Muscle of arm (tissue), 12 donors: ENCODE results near the gene SYT5. TPM values are rescaled to one million over a fixed set of nuclear protein-coding genes. Genes with fewer than 3 reads are reported as not detected.
"Not testable (repeated sequence)": the region's sequence is repeated elsewhere in the genome, so short reads cannot be mapped to it uniquely, and the experiment has no call there.

Source experiments
- DNase-seq: peaks from one replicate; pipeline ENCODE4 v3.0.0-alpha.2; 2013
- polyA plus RNA-seq, 12 donors: library from polyadenylated mRNA; unstranded; fragments of 120-200 nt; gene quantifications; one replicate each; pipeline ENCODE4 v1.2.1, GENCODE V29; 2013; ENCODE audit not compliant: insufficient read length in 12 of 12

SYT5 gene
- polyA plus RNA-seq, 12 donors = 0.08 to 4.0 (median 0.29) TPM; not detected in 7

DNA sequence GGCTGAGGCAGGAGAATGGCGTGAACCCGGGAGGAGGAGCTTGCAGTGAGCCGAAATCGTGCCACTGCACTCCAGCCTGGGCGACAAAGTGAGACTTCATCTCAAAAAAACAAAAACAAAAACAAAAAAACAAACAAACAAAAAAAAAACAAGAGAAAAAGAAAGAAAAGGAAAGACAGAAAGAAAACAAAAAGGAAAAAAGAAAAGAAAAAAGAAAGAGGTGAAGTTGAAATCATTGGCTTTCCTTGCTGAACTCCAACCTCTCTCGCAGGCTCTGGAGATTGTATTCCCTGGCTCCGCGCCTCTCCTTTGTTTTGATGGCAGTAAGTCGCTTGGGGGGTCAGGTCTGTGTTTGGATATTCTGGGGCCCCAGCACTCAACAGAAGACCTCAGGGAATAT is 7.8 kb downstream of the SYT5 start:
- DNase-seq = not testable (repeated sequence)

DNA sequence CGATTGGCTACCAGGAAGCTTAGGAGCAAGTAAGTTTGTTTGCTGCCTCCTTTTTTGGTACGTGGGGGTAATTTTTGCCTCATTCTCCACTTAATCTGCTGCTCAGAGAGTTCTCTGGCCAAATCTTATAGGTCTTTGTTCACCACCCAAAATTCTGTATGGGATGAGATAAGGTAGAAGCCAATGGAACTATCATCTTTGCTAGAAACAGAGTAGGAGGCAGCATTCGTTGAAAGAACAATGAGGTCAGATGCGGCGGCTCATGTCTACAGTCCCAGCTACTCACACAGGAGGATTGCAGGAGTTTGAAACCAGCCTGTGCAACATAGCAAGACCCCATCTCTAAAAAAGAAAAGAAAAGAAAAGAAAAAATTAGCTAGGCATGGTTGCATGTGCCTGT is 8.6 kb downstream of the SYT5 start:
- no peak for DNase-seq

DNA sequence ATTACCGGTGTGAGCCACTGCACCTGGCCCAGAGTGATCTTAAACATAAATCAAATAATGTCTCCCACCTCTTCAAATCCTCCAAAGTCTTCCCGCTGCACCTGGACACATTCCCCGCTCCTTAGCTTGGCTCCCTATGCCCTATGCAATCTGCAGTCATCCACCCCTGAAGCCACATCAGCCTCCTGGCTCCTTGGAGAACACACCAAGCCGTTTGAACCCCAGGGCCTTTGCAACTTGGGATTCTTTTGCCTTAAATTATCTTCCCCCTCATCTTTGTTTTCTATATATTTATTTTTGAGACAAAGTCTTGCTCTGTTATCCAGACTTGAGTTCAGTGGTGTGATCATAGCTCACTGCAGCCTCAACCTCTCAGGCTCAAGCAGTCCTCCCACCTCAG is 11.0 kb downstream of the SYT5 start:
- DNase-seq = no peak

DNA sequence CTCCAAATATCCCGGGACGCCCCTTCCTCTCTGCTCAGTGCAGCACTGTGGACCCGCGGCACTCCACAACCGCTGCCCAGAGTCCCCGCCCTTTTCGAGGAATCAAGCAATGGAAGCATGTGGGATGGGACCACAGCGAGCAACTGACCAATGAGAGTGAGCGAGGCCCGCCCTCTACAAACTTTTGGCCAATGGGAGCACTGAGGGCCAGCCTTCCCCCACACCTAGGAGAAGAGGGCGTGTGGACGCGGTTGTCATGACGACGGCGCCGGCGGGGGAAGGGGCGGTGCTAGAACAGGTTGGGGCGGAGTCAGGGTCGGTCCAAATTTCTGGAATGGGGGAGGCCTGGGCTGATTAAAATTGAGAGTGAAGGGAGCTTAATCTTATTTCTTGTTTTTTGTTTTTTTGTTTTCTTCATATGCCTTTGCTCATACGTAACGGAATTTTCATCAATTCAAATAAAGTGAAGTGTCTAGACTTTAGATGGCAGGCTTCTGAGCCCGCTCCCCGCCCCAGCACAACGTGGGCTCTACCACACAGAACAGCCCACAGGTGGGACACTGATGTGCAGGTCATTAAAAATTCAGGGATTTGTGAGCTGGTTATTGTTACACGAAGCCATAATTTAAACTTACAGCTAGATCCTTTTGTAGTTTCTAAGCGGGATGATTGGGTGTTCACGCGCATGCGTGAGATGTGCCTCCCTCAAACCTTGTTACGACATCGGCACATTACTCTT is 13.4 kb downstream of the SYT5 start, which contains the start of gene DNAAF3:
Gene DNAAF3, minus strand, starts transcription at position 84 of the 739 bp plus-strand sequence. CDS start 200 bp downstream, outside the sequence.
- DNase-seq = peak; percentile 81

DNA sequence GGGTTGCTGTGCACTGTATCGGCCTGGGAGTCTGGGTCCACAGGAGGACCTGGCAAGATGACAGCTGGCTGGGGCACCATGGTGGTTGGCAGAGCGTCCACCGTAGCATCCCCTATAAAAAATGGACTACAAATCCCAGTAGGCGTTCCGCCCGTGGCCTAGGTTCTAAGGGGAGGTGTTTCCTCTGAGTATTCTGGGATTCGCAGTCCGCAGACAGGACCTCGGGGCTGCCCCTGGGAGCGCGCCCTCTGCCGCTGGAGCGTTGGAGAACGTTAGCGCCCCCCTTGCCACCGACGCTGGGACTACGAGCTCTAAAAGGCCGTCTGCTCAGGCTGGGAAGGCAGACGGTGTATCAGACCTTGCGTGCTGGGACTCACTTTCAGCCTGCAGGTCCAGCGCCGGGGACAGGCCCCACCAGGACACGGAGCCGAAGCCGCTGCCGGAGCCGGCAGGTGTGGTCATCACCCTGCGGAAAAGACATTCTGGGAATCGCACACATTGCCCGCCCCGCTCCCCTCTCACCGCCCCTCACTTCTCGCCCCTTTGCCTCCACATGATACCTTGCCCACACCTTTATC is 14.0 kb downstream of the SYT5 start:
- DNase-seq = no peak

DNA sequence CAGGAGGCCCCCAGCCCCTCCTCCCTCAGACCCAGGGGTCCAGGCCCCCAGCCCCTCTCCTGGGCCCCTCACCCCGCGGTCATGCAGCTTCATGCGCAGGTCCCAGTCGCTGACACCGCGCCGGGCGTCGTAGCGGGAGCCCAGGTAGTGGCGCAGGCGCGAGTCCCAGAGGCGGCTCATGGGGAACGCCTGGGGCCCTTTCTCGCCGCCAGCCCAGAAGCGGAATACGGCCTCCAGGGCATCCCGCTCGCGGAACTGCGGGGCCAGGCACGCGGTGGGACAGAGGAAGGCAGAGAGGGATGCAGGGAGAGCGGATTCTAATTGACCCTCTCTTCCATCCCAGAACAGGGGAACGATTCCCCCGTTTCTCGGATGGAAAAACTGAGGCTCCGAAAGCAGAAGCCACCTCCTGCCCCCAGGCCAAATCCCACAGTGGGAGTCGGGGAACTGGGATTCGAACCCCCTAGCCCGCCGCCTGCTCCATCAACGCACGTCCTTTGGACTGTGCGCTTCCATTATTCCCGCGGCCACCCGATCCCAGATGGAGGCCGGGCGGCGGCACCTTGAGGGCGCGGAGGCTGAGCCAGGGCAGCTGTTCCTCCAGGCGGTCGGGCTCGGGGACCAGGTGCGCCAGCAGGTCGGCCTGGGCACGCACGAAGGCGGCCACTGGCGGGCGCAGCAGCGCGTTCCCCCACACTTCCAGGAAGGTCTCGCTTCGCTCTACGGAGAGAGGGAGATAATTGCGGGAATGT is 18.3 kb downstream of the SYT5 start:
- no peak for DNase-seq

DNA sequence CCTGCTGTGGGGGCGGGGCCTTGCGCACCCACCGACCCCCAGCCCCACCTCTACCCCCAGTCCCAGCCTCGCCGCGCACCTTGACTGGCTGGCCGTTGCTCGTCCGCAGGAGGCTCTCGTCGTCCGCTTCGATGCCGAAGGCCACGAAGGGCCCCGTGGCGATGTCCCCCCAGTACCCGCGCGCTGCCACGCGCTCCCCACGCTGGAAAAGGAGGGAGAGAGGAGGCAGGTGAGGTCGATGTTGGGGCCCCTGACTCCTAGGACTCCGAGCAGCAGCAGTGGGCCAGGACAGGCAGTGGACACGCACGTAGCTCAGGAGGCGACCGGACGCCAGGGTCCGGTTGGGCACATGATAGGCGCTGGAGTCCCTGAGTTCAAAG is 19.1 kb downstream of the SYT5 start:
- DNase-seq = no peak

DNA sequence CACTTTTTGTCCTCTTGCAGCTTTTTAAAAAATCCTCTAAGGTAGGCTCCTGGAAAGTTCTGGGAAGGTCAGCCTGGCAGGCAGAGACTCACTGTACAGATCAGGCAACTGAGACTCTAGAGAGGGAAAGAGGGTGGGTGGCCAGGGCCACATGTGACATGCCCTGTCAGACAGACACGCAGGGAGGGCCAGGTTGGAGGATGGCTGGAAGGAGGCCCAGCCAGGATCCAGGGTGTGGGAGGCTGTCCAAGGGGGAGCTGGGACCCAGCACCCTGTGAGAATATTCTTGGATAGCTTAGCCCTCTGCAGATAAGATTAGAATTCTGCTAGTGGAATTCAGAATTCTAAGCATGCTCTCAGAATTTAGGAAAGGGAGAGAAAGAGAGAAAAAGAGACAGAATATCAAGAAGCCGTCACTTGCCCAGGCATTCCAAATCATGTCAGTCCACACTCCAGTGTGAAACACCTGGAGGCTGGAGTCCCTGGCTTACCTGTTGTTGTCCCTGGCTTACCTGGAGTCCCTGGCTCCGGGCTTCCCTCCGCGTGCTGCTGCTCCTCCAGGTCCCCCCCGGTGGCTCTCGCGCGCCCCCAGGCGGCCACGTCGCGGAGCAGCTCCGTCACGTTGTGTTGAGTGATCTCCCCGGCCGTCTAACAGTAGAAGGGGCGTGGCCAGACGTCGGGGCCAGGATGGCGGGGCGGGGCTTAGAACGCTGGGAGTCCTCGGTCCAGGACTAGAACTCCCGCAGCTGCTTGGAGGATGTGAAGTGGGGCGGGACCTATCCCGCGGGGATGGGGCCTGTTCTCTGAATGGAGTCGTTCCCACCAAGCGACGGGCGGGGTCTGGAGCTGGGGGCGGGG is 19.7 kb downstream of the SYT5 start:
- DNase-seq = peak; percentile 68

DNA sequence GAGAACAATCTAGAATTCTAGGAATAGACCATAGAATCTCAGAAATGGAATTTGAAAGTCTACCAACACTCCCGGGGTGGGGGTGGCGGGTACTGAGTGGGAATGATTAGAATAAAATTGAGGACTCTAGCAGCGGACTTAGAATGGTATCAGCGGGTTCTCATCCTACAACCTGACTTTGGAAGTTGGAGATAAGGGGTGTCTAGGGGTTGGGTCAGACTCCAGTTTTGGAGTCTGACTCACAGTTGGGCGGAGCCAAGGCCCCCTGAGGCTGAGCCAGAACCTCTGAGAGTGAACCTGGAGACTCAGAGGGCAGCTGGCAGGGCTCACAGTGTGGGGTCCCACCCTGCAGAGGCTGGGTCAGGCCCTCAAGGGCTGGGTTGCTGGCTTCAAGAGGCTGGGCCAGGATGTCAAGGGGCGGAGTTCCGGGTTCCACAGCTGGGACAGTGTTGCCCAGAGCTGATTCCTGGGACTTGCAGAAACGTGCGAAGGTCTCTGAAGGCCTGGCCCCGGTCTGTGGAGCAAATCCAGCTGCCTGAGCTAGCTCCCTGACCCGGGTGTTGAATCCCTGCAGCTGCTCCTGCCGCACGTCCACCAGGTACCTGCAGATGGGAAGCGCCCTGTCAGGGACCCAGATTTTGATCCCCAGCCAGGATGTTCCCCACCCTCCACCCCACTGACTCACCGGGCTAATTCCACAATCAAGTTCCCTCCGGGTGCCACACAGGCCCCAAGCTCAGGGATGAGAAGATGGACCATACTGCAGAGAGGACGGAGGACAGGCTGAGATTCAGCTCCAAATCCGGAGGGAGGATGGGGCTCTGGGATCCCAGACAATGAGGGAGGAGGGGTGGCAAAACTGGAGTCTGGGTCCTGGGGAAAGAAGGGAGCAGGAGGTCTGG is 21.0 kb downstream of the SYT5 start:
- DNase-seq = no peak

DNA sequence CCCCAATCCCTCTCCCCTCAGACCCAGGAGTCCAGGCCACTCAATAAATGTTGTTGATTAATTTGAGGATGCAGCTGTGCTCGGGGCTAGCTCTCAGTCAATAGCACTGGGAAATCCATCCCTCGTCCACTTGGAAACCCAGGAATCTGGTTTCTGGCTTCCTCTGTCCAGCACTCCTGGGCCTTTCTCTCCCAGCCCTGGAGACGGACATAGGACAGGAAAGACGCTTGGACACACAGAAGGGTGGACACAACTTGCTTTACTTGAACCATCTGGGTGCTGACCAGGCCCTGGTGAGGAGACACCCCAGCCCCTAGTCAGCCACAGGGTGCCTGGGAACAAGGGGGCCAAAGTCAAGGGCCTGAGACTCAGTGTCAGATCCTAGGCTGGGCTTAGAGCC is 21.7 kb downstream of the SYT5 start:
- no peak for DNase-seq

DNA sequence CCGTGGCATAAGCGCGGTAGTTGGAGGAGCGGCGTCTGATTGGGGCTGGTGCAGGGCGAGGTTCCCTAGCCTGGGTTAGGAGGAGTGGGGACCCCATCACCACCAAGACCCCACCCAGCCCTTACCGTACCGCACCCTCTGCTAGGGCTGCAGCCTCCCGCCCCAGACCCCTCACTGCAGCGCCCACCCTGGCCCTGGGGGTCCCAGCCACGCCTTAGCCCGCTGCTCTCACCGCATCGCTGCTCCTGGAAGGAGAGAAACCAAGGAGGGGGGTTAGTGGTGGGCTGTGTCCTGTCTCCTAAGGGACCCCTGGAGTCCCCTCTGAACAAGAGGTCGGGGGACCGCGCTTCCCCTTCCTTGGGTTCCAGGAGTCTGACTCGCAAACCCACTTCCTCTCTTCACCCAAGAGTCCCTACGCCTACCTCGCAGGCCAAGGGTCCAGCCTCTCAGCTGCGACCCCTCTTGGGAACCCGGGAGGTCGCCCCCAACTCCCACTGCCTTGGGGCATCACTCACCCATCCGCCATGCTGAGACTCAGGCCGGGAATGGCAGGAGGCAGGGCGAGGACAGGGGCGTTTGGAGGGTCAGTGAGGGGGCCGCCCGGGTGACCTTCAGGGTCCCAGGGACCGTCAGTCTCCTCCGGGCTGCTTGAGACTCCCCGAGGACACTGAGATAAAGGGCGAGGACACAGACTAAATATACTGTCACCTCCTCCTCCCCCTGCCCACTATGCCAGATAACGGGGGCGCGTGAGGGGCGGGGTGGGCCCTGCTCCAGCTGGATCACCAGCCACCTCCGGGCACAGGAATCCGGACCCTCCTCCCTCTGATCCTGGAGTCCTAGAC is 22.8 kb downstream of the SYT5 start, which contains the start of gene TNNI3:
Gene TNNI3, minus strand, starts transcription at position 669 of the 845 bp plus-strand sequence. Its CDS starts 143 bp downstream, at position 526.
- DNase-seq = no peak

DNA sequence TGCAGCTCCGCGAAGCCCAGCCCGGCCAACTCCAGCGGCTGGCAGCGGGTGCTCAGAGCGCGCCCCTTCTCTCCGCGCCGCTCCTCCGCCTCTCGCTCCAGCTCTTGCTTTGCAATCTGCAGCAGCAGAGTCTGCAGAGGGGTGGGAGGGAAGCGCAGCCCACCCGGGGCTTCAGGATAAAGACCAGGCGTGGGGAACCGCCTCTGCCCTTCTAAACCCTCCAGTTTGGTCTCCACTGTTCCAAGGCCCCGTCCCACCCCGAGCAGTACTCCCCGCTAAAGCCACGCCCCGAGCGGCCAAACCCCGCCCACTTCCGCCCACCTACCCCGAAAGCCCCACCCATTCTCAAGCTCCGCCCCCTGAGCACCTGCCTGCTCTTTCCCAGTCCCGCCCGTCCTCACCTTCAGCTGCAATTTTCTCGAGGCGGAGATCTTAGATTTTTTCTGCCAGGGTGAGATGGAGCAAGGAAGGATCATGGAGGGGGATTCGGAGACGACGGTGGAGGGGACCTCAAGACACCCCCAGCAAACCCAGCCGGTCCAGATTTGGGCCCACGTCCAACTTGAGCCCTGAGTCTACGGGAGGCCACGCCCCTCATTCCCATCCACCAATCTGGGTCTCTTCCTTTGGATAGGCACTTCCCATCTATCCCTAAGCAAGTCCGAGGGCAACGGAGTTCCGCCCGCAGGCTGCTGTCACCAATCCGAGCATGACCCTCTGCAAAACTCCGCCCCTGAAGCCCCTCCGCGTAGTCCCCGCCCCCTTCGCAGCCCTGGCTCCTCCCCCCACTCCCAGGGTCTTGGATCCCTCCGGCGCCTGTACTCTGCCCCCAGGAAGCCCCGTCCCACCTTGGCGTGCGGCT is 23.7 kb downstream of the SYT5 start:
- no peak for DNase-seq

DNA sequence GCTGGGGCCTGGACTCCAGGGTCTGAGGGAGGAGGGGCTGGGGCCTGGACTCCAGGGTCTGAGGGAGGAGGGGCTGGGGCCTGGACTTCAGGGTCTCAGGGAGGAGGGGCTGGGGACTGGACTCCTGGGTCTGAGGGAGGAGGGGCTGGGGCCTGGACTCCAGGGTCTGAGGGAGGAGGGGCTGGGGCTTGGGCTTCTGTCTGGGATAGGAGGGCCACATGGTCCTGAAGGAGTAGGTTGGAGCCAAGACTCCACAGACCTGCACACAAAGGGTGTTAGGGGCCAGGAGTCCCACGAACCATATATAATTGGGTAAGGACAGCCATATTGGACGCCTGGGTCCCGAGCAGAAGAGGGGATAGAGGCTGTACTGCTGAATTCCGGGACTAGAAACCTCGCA is 24.3 kb downstream of the SYT5 start:
- not testable (repeated sequence) for DNase-seq

DNA sequence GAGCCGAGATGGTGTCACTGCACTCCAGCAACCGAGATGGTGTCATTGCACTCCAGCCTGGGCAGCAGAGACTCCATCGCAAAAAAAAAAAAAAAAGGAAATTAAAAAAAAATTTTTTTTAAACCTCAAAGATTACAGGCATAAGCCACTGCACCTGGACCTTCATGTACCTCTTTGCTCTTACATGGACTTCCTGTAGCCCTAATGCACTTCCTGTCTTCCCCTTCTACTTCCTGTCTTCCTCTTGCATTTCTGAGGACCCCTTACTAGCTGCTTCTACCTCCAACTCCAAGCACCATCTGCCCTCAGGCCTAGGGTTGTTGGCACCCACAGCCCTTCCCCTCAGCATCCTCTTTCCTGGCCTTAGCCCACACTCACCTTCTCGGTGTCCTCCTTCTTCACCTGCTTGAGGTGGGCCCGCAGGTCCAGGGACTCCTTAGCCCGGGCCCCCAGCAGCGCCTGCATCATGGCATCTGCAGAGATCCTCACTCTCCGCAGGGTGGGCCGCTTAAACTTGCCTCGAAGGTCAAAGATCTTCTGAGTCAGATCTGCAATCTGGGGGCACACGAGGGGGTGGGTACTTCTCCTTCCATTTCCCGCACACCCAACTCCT is 26.3 kb downstream of the SYT5 start:
- DNase-seq = no peak

DNA sequence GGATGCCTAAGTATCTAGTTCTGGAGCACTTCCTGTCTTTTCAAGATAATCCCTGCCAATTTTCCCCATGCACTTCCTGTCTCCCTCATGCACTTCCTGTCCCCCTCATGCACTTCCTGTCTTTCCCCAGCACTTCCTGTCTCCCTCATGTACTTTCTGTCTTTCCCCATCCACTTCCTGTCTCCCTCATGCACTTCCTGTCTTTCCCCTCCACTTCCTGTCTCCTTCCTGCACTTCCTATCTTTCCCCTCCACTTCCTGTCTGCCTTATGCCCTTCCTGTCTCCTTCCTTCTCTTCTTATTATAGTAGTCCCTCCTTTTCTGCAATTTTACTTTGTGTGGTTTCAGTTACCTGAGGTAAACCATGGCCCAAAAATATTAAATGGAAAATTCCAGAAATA is 28.1 kb downstream of the SYT5 start:
- DNase-seq = no peak

DNA sequence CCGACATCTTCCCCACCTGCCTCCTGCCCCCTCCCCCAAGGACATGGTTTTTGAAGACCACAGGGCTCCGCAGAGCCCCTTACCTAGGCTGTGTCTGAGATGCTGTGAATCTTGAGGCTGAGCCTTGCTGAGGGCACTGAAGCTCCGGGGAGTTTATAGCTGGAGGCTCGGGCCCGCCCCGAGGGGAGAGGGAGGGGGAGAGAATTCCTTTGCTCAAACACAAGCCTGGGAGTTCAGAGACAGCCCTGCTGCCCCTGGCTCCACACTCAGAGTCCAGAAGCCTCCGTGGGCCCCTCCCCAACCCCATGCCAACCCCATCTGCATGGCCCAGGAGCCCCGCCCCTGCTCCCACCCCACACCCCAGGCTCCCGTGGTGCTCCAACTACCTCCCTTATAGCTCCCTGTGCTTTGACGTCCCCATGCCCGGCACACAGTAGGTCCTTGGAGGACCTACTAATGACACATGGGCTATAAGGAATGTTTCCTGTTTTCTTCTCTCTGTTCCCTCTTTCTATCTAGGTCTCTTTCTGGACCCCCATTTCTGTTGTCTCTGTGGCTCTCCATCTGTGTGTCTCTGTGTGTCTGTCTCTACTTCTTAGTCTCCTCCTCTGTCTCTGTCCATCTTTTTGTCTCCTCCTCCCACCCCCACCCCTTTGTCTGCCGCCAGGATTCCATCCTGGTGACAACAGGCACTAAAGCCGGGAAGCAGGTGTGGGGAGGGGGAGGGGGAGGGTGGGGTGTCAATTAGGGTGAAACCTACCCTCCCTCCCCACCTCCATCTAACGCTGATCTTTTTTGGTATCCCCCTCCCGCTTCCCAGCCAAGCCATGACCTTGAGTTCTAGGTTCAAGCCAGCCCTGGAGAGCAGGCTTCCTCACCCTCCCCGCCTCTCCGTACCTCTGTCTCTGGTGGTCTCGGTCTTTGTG is 30.7 kb downstream of the SYT5 start, which contains the start of gene TNNT1:
Gene TNNT1, minus strand, starts transcription at position 129 of the 926 bp plus-strand sequence. CDS start 2,049 bp downstream, outside the sequence.
- no peak for DNase-seq
